HG03060 (cell line): ENCODE measurements around the gene EPHA2.

Experiments used
- ATAC-seq: cut with Tn5 transposase; IDR thresholded peaks from one replicate; pipeline ENCODE4 v1.9.1; 2021; ENCODE audit warnings: low read depth, moderate number of reproducible peaks; ENCODE audit not compliant: unreplicated experiment

EPHA2 gene

DNA sequence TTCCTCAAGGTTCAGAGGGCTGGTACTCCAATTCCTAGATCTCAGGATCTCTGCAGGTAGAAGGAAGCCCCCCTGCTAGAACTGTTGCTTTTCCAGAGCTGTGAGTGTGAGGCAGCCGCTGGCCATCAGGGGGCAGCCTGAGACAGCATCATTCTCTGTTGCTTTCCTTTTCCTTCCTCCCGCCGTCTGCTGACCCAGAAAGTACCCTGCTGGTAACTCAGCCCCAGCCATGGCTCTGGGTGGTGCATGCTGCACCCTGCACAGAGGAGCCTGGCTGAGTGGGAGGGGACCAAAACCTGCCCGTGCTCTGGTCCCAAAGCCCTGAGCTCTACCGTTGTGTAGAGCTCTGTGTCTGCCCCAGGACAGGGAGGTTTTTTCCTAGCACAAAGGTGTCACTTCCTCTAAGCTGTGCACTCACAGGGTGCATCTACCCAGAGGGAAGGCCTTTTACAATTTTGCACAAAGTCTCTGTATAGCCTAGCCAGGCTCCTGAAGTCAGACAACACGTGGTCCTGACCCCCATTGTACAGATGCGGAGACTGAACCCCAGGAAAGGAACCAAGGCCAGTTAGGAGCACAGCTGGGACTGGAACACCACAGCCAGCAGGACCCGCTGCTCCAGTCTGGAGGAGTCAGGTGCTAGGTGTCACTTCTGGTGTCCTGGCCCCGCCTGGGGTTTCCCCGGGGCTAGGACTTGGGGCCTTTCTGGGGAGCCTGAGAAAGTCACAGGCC lies 76.8 kb downstream of the EPHA2 start:
- no peak for ATAC-seq

DNA sequence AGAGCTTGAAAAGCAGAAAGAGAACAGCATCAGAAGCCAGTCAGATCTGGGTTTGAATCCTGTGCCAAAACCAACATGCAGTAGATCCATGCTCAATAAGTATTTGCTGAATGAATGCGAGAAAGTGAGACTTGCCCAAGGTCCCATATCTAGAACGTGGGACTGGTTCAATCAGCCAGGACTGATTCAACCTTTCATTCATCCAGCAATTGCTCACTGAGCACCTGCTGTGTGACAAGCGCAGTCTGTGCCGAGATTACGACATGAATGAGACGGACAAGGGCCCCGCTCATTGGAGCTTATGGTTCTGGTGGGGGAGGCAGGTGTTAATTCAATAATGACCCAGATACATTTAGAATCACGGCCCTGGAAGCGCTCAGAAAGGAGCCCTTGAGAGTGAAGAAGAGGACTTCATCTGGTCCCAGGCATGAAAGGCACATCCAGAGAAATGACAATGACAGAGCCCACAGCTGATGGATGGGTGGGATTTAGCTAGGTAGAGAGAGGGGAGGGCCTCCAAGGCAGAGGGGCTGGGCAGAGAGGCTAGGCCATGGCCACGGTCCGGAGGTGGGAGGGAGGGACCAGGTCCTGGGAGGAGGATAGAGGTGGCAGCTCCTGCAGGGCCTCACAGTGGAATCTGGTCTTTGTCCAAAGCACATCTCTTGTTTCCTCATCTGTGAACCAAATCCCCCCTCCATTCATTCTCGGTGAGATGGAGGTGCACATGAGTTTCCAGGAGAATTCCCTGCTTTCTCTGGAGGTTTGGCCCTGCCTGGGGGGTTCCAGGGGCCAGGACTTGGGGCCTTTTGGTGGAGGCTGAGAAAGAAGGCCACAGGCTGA lies 78.2 kb downstream of the EPHA2 start:
- no peak for ATAC-seq

- ATAC-seq: no peak
These were observed 79.0 kb downstream of the EPHA2 start for GRCh38 chr1:16076865-16077238.

DNA sequence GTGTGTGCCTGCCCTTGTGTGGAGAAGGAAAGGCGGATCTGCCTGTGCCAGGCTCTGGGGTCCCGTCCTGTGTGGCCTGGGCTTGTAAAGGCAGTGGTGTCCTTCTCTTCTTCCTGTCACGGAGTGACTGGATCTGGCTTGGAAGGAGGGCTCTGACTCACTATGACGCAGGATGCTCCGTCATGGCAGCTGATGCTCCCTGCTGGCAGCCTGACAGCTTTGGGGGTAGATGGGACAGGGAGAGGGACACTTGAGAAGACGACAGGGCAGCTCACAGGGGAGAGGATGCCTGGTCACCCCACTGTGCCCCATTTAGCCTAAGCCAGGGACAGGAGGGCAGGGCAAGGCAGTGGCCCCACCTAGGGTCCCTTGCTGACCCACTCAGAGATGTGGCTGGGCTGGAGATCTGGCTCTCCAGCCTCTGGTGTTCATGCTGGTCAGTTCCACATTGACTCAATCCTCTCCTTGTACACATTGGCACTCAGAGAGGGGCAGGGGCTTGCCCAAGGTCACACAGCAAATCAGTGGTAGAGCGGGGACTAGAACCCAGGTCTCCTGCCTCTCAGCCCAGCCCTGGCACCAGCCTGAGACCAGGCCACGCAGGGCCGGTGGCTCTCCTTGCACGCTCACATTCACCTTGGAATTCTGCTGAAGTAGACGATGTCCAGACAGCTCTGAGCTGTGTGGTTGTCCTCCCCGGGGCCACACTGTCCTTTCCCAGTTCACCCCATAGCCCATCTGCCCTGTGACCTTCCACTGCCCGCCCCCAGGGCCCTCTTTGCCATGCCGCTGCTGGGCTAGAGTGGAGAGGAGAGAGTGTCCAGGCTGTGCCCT lies 79.6 kb downstream of the EPHA2 start:
- no peak for ATAC-seq

- no peak for ATAC-seq
These were observed 80.4 kb downstream of the EPHA2 start for GRCh38 chr1:16075337-16076030.
